Measurements from ENCODE around the gene RAB44.

- TF ChIP-seq ZNF274 (IDR thresholded peaks at IDR 0.05; ENCODE audit: low read depth, low read length), result no peak
- no peak for TF ChIP-seq CTCF (IDR thresholded peaks at IDR 0.05 in 2 of 3, conservative IDR thresholded peaks at IDR 0.05 in 1 of 3; ENCODE audit: borderline replicate concordance in 1 of 3, insufficient read depth in 1 of 3, low read depth in 2 of 3, low read length in 2 of 3)
- TF ChIP-seq MAX (IDR thresholded peaks at IDR 0.05), result no peak
- TF ChIP-seq FOSL1 (IDR thresholded peaks at IDR 0.05; ENCODE audit: low read depth), result no peak
- no peak for TF ChIP-seq CBX3 (IDR thresholded peaks at IDR 0.05; ENCODE audit: low read depth)
- TF ChIP-seq EZH2phosphoT487 (IDR thresholded peaks at IDR 0.05; ENCODE audit: borderline replicate concordance), result no peak
- TF ChIP-seq SIN3A (IDR thresholded peaks at IDR 0.05; ENCODE audit: low read depth), result no peak
Measured at GRCh38 chr6:36719126-36719525, 21.5 kb downstream of the RAB44 start.

Measured in HCT116 (cell line).